ENCODE measurements around the gene POLR3C.
A peak's percentile ranks its signal among the peaks of the same experiment; 100 is the strongest.
"Not testable (repeated sequence)": the region's sequence is repeated elsewhere in the genome, so short reads cannot be mapped to it uniquely, and the experiment has no call there.

POLR3C gene, protein sequence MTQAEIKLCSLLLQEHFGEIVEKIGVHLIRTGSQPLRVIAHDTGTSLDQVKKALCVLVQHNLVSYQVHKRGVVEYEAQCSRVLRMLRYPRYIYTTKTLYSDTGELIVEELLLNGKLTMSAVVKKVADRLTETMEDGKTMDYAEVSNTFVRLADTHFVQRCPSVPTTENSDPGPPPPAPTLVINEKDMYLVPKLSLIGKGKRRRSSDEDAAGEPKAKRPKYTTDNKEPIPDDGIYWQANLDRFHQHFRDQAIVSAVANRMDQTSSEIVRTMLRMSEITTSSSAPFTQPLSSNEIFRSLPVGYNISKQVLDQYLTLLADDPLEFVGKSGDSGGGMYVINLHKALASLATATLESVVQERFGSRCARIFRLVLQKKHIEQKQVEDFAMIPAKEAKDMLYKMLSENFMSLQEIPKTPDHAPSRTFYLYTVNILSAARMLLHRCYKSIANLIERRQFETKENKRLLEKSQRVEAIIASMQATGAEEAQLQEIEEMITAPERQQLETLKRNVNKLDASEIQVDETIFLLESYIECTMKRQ

DNA sequence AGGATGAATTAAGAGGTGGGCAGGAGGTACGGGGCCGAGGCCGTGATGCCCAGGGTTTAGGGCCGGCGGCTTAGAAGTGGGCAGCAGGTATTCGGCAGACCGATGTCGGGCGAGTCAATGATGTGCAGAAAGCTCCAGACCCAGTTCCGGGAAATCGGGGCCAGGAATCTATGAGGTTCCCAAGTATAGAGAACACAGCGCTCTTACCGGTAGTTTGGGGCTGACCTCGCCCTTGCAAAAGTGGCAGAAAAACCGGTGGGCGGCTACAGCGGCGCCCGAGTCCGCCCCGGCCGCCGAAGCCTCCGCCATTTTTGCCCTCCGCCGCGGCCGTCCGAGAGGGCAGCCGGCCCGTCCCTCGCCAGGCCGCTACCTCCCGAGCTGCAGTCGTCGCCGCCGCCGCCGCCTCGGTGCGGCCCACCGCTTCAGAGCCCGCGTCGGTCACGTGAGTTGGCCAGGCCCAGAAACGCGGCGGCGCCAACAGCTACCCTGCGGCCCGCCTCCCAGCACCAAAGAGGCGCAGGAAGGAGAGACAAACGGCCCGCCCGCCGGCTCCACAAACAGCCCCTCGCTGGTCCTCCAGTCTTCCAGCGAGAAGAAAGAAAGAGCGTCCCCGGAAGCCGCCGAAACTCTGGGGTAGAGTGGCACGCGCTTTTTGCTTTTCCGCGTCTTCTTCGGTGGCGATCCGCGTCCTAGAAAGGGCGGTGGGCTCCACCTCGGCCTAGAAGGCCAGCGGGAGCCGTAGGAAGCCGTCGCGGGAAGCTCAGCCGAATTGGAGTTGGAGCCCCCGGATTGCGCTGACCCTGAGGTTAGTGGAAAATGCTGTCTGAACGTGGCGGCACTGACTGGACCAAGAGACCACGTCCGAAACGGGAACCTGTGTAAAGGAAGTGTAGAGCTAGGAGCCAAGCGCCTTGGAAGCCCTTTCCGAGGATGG is at the start of gene POLR3C, which contains the start of gene RNF115:
TSS of gene POLR3C (plus strand) at position 636 of the 934 bp plus-strand sequence. CDS start 1,577 bp downstream, outside the sequence.
TSS of gene RNF115 (minus strand) at position 531 of the 934 bp plus-strand sequence. CDS start at position 309, 222 bp downstream.
- DNase-seq (ENCODE audit: low spot score), result peak; percentile 95

DNA sequence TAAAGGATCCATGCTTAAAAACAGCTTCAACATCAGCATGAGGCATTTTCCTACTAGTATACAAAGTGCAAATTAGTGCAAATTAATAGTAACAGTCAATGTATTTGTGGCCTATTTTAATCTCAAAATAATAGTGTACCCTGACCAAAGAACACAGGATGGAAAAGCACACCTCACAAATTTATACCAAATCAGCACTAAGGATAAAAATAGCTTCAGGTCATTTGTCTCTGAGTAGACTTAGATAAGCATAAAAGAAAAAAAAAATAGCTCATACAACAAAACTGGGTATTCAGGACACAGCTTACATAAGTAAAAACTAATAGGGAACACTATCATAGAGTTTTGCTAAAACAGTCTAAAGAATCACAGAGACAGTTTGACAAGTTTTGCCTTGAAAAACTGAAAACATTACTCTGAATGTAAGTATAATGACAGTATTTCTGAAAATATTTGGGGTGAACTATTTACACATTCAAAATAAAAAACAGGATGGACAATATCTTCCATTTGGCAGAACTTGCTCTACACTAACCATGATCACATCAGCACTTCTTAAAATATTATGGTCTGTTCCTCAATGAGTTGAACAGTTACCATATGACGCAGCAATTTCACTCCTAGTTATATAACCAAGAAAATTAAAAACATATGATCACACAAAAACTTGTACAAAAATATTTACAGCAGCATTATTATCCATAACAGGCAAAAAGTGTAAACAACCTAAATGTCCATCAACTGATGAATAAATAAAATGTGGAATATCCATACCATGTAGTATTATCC is 46.4 kb upstream of the POLR3C start:
- DNase-seq (ENCODE audit: low spot score), result no peak

DNA sequence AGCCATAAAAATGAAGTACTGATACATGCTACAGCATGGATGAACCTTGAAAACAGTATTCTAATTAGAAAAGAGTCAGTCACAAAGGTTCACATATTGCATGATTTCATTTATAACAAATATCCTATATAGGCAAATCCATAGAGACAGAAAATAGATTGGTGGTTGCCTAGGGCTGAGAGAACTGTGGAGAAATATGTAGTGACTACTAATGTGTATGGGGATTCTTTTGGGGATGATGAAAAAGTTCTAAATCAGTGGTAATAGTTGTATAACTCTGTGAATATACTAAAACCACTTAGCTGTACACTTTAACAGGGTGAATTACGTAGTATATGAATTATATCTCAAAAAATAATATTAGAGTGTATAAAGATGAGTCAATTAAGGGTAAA is 45.9 kb upstream of the POLR3C start:
- DNase-seq (ENCODE audit: low spot score), result no peak

DNA sequence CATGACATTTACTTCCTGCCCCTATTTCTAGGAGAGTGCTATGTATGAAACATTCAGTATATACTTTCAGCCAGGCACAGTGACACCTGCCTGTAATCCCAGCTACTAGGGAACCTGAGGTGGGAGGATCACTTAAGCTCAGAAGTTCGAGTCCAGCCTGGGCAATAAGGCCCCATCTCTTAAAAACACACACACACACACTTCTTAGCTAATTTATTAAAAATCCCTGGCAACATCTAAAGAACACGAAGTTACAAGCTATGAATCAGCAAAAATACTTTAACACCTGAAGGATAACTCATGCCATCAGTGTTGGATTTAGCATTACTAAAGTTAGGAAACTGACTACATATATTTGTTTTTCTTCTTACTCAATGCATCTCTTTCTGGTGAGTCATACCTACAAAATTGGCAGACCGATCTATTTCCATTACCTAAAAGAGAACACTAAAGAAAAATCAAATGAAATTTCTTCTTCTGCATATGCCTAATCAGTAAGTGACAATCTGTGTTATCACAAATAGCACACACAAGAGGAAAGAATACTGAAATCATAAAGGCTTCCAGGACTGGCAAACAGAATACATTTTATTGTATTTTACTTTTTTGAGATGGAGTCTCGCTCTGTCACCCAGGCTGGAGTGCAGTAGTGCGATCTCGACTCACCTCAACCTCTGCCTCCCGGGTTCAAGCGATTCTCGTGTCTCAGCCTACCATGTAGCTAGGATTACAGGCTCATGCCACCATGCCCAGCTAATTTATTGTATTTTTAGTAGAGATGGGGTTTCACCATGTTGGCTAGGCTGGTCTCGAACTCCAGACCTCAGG is 41.5 kb upstream of the POLR3C start:
- DNase-seq (ENCODE audit: low spot score), result no peak

DNA sequence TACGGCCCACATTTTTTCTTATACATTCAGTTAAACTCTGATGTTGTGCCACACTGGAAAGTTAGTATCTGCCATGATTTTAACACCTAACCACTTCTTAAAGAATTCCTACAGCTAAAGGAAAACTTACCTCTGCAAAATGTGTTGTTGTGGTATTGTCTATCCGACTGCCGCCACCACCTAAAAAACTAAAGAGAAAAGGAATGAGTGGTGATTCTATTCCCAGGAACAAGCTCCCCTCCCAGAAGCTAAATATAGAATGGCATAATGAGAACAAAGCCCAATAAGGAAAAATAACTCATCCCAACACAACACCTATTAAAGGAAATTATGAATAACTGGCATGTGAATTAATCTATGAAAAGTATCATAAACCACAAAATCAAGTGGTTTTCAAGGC is 39.6 kb upstream of the POLR3C start:
- DNase-seq (ENCODE audit: low spot score), result no peak

DNA sequence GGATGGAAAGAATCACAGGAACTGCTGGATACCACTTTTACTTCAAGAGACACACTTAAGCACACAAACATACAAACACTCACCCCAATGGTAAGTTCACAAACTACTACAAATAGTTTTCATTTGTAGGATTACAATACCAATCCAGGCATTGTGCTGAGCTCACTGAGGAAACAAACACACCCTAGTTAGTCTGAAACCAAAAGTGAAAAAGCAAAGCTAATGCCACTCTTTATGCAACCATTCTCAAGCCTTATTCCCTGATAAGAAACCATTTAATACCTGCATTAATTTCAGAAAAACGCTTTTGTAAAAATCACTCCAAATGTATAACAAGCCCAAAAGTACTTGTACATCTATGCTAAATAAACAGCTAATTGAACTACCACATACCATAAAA is 38.5 kb upstream of the POLR3C start:
- DNase-seq (ENCODE audit: low spot score), result no peak

DNA sequence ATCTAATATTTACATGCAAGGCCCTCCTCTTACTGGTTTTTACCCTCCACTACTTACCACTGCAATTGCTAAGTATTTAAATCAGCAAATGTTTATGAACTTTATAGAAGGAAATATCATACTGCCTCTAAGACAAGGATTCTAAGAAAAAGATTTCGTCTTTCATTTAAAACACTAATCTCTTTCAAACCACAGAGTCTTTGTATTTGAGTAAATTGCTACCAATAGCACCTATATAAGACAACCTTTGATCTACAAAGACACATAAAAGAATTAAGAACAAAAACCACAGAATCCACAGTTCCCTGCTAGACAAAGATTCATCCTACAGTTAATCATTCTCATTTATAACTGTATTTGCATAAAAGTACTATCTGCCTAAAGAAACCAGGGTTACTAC is 37.7 kb upstream of the POLR3C start:
- DNase-seq (ENCODE audit: low spot score), result no peak

DNA sequence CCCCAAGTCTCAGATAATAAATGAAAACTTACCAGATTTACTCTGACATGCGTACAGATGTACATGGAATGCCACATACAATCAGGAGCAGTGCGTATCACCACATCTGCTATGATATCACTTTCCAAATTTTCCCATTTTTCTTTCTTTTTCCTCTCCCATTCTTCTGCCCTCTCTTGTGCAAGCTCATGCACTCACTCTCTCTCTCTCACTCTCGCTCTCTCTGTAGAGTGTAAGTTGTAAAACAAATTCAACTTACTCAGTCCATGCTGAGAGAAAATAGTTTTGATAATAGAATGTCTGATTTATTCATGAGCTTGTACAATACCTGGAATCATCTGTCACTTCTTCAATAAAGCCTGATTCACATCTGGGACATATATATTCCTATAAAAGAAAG is 35.4 kb upstream of the POLR3C start:
- no peak for DNase-seq (ENCODE audit: low spot score)

DNA sequence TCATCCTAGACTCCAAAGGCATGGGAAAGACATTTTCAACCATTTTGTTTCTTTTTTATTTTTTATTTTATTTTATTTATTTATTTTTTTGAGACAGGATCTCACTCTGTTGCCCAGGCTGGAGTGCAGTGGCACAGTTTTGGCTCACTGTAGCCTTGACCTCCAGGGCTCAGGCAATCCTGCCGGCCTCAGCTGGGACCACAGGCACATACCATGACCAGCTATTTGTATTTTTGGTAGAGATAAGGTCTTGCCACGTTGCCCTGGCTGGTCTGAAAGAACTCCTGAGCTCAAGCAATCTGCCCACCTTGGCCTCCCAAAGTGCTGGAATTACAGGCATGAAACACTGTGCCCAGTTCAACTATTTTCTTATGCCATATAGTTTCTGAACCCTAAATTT is 32.1 kb upstream of the POLR3C start:
- not testable (repeated sequence) for DNase-seq (ENCODE audit: low spot score)

DNA sequence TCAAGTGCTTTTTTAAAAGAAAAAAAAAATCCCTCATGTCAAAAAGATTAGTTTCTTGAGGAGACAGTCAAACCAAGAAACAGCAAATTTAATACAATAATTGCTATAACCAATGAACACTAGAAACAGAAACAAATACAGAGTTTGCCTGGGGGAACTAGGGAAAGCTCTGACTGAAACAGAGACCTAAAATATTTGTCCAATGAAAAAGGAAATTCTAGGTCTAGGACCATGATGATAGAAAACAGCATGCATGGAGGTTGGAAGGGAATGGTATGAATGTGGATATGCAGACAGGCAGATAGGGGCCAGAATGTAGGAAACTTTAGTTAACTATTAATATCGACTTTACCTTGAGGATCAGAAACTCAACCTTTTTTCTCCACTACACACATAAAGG is 31.5 kb upstream of the POLR3C start:
- no peak for DNase-seq (ENCODE audit: low spot score)

DNA sequence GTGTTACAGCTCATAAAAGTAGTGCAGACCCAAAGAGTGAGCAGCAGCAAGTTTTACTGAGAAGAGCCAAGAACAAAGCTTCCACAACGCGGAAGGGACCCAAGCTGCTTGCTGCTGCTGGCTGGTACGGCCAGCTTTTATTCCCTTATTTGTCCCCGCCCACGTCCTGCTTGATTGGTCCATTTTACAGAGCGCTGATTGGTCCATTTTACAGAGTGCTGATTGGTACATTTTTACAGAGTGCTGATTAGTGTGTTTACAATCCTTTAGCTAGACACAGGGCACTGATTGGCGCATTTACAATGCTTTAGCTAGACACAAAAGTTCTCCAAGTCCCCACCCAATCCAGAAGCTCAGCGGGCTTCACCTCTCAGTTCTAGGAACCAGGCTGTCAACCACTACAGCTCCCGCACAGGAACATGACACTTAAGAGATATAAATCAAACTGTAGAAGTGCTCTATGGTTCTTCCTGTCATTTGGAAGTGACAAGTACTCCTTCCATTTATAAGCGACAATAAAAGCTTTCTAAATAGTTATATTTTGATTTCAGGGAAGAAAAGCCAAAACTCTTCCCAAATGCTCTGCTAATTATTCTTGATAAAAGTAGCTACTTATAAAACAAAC is 28.6 kb upstream of the POLR3C start:
- no peak for DNase-seq (ENCODE audit: low spot score)

DNA sequence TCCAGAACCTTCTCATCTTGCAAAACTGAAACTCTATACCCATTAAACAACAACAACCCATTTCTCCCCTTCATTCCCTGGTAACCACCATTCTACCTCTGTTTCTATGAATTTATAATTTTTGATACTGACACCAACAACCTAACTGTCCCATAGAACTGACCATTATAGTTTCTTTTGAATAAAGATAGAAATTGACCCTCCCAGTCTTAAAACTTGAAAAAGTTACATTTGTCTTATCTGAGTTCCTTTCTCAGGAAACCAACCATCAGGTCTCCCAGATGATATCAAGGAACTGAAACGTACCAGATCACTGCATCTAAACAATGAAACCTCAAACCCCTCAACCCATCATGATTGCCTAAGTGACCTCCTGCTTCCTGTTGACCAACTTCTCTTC is 27.2 kb upstream of the POLR3C start:
- DNase-seq (ENCODE audit: low spot score), result no peak

DNA sequence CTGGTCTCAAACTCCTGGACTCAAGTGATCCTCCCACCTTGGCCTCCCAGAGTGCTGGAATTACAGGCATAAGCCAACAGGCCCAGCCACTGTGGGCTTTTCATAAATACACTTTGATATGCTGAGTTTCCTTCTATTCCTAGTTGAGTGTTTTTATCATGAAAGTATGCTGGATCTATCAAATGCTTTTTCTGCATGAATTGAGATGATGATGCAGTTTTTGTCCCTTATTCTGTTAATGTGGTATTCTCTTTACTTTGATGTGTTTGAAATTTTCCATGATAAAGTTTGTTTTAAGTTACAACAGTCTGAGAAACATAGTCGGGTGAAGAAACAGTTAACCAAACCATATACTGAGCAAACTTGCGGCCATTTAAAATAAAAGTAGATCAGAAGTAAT is 24.2 kb upstream of the POLR3C start:
- DNase-seq (ENCODE audit: low spot score), result no peak

DNA sequence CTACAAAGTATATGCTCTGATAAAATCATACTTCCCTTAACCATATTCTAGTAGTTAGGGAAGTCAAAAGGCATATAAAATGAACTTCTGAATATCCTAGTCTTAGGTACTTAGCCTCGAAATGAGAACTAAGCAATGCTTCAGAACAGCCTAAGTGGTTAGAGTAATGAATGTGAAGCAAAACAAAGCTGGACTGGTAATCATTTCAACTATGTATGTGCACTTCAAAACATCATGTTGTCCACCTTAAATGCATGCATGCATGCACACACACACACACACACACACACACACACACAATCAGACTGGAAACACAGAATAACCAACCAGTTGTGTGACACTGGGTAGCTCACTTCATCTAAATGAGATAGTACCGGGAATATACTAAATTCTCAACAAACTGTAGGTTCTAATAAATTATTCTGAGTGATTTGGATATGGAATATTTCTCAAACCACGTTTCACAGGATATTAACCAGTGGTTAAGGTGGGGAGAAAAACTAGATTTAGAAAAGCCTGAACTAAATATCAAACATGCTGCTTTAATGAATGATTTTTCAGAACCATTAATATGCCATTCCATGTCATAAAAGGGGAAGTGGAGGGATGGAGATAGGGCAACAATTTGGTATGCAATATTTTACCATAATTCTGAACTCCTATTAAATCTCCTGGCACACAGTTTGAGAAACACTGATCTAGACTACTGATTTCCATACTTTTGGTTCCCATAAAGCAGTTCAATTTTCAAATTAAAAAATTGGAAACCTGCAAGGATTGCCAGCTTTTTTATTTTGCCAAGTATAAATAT is 19.6 kb upstream of the POLR3C start:
- DNase-seq (ENCODE audit: low spot score), result no peak

DNA sequence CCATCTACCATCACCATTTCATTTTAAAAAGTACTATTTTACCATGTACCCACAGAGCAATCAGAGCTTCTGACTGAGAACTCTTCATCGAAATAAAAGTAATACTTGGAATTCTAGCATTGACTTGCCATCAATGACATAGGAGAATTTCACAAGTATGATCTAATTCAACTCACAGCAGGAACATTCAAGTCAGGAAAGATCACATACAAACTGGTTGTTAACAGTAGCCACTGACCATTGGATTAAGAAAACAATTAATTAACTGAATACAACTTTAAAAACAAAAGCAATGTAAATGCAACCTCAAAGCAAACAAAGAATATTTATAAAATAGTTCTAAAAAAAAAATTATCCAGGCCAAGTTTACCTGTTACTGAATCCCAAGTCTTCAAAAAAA is 18.9 kb upstream of the POLR3C start:
- DNase-seq (ENCODE audit: low spot score), result no peak

DNA sequence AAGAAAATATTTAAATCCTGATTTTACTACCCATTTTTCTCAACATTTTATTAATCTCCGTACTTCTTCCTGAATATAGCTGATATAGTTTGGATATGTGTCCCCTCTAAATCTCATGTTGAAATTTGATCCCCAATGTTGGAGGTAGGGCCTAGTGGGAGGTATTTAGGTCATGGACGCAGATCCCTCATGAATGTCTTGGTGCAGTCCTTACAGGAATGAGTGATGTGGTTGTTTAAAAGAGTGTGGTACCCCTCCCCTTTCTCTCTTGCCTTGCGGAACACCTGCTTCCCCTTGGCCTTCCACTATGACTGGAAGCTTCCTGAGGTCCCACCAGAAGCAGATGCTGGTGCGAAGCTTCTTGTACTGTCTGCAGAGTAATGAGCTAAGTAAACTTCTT is 17.6 kb upstream of the POLR3C start:
- no peak for DNase-seq (ENCODE audit: low spot score)

DNA sequence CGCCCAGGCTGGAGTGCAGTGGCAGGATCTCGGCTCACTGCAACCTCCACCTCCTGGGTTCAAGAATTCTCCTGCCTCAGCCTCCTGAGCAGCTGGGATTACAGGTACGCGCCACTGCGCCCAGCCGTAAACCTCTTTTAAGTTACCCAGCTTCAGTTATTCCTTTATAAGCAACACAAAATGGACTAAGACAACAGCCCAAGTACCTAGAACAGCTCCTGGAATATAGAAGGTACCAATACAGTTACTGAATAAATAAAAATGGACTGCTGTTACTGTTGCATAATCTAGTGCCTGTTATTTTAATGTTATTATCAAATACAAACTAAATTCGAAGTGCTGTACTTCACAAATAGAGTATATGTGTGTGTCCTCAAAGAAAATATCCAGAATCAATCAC is 17.2 kb upstream of the POLR3C start:
- no peak for DNase-seq (ENCODE audit: low spot score)

DNA sequence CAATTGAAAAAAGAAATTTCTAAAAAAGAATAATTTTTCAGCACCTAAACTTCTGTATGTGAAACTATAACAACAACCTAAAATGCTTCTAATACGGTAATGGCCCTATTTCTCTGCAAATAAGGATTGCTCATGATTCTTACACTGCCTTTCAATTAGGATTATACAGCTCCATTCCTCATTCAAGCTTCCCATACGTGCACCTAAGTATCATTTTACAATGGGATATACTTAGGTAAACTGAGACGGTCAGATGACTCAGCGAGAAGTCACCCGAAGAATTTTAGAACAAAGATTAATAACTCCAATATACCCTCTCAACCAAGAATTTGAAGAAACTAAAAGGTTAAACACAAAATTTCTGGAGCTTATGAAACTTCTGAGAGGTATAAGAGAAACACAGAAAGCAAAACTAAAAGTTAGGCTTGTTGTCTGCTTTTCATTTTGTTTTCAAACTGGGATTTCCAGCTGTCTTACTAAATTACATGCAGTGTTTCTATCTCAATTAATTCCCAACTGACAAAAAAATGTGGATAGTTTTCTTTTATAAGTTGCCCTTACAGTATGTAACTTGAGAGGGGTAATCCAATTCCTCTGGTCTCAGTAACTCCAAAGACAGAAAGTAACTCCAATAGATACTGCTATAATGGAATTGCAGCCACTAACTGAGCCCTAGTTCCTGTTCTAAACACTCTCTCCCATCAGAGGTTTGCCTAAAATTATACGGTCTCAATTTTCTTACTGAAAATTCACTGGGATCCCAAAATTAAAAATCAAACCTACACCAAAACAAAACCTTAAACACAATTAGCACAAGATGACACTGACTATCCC is 10.8 kb upstream of the POLR3C start:
- not testable (repeated sequence) for DNase-seq (ENCODE audit: low spot score)

DNA sequence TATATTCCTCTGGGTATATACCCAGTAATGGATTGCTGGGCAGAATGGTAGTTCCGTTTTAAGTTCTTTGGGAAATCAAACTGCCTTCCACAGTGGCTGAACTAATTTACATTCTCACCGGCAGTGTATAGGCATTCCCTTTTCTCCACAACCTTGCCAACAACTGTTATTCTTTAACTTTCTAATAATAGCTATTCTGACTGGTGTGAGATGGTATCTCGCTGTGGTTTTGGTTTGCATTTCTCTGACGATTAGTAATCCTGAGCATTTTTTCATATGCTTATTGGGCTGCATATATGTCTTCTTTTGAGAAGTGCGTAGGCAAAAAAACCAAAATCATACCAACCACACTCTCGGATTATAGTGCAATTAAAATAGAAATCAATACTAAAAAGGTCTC is 5.9 kb upstream of the POLR3C start:
- not testable (repeated sequence) for DNase-seq (ENCODE audit: low spot score)
